Measurements from ENCODE around the gene RBM44.

The RBM44 gene

GRCh38 chr2:237886685-237887481, 88.3 kb downstream of the RBM44 start:
- no peak for DNase-seq

- no peak for DNase-seq
Observed at GRCh38 chr2:237888389-237888788, 89.8 kb downstream of the RBM44 start.

GRCh38 chr2:237889016-237889415, 90.4 kb downstream of the RBM44 start:
- no peak for DNase-seq

GRCh38 chr2:237889811-237890210, 91.2 kb downstream of the RBM44 start:
- no peak for DNase-seq
